ENCODE data around the gene NFE2L2.

Gene NFE2L2

DNA sequence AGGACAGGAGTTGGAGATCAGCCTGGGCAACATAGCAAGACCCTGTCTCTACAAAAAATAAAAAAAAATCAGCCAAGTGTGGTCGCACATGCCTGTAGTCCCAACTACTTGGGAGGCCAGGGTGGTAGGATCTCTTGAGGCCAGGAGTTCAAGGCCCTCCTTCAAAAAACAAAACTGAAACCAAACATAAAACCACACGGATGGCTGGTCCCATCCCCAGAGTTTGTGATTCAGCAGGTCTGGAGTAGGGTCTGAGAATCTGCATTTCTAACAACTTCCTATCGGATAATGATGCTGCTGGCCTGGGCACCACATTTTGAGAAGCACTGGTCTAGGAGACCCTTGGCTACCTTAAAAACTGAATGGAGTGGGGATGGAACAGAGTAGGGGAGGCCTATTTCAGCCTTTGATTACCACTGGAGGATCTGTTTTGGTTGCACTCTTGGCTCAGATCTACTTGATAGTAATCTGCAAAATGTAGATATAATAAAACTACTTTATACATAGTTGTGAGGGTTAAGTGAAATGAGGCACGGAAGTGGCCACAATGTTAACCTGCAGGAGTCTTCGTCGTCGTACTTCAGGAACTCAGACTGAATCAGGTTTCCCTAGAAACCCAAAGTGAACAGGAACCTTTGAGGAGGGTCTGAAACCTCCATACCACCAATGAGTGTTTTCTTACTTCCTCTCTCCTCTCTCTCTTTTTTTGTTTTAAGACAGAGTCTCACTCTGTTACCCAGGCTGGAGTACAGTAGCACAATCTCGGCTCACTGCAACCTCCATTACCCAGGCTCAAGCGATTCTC, 25.5 kb upstream of the NFE2L2 start:
- no peak for DNase-seq (ENCODE audit: low read depth)

DNA sequence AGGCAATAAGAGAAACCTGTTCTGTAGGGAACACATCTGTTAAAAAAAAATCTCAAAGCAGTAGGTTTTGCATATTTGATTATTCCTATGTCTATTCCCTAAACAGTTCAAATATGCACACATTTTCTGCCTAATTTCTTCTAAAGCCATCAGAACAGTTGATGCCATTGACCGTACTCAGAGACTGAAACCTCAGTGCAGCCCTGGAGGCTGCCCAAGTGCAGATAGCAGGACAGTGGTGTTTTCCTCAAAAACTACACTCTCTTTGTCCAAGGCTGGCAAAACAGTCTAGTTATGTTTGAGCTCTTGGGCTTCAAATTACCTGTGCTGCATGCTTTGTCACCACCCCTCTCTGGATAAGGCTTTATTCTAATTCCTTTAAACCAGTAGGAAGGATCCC, 23.3 kb upstream of the NFE2L2 start:
- in situ Hi-C loops (cut with HindIII; ENCODE audit: low sequenced_read_pairs), result no loop called here
- no peak overlapping the region for H3K4me3 ChIP-seq (ENCODE audit: low read depth, low read length)
- TF ChIP-seq, protein P1, sequence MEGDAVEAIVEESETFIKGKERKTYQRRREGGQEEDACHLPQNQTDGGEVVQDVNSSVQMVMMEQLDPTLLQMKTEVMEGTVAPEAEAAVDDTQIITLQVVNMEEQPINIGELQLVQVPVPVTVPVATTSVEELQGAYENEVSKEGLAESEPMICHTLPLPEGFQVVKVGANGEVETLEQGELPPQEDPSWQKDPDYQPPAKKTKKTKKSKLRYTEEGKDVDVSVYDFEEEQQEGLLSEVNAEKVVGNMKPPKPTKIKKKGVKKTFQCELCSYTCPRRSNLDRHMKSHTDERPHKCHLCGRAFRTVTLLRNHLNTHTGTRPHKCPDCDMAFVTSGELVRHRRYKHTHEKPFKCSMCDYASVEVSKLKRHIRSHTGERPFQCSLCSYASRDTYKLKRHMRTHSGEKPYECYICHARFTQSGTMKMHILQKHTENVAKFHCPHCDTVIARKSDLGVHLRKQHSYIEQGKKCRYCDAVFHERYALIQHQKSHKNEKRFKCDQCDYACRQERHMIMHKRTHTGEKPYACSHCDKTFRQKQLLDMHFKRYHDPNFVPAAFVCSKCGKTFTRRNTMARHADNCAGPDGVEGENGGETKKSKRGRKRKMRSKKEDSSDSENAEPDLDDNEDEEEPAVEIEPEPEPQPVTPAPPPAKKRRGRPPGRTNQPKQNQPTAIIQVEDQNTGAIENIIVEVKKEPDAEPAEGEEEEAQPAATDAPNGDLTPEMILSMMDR (IDR thresholded peaks at IDR 0.05; ENCODE audit: low read depth, low read length, missing control alignments), result no peak
- DNase-seq (ENCODE audit: low read depth), result no peak

More for the DNA sequence above, 25.5 kb upstream of the NFE2L2 start:
- in situ Hi-C loops (cut with HindIII; ENCODE audit: low sequenced_read_pairs), result no loop called here
- H3K4me3 ChIP-seq (ENCODE audit: low read depth, low read length), result no peak overlapping the region
- TF ChIP-seq, protein P1 (IDR thresholded peaks at IDR 0.05; ENCODE audit: low read depth, low read length, missing control alignments), result no peak

DNA sequence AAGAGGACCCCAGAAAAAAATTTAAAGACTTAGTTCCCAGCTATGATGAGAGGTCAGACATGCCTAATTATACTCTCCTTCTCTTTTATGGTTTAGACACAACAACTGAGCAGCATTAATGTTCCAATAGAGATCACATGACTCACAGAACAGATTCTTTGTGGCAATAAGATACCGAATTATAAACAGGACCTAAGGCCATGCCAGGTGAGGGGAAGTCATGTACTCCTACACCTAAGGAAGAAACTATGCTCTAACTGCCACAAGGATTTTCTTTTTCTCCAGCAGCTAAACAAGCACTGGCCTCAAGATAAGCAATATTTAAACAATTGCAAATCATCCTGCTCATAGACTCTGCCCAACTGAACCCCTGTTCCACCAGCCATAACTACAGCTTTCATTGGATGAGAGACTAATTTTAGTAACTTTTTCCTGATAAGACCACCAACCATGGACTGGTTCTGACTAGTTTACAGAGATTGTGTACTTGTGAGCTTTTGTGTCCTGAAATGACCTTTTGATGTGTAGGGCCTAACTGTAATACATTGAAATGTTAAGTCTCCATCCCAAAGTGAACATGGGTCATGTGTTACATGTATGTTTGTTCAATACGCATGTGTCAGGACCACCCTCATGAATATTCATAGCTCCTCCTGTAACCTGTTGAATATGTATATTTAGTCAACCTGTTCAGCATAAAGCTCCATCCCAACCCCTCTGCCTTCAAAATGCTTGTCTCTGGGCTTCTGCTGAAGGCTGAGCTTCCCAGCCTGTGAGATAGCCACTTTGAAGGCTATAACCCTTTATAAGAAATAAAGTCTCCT, 21.6 kb upstream of the NFE2L2 start:
- H3K4me3 ChIP-seq (ENCODE audit: low read depth, low read length), result no peak overlapping the region
- TF ChIP-seq, protein P1 (IDR thresholded peaks at IDR 0.05; ENCODE audit: low read depth, low read length, missing control alignments), result no peak
- in situ Hi-C loops (cut with HindIII; ENCODE audit: low sequenced_read_pairs), result no loop called here
- DNase-seq (ENCODE audit: low read depth), result no peak

DNA sequence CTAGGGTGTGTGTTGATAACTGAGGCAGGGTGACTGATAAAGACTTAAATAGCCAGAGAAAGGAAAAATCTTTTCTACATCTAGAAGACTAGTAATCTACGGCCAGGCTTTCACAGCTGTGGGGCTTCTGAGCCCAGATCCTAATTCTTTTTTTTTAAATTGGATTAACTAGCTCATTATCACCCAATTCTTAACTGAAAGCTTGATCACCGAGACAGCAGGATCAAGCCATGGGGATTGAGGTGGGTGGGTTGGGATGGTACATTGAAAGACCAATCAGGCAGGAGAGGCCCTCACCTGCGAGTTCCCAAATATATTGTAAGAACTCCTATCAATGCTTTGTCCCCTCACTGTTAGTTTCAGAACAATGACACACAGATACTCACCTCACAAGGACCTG, 20.0 kb upstream of the NFE2L2 start:
- in situ Hi-C loops (cut with HindIII; ENCODE audit: low sequenced_read_pairs), result no loop called here
- DNase-seq (ENCODE audit: low read depth), result no peak
- TF ChIP-seq, protein P1 (IDR thresholded peaks at IDR 0.05; ENCODE audit: low read depth, low read length, missing control alignments), result no peak
- H3K4me3 ChIP-seq (ENCODE audit: low read depth, low read length), result no peak overlapping the region

DNA sequence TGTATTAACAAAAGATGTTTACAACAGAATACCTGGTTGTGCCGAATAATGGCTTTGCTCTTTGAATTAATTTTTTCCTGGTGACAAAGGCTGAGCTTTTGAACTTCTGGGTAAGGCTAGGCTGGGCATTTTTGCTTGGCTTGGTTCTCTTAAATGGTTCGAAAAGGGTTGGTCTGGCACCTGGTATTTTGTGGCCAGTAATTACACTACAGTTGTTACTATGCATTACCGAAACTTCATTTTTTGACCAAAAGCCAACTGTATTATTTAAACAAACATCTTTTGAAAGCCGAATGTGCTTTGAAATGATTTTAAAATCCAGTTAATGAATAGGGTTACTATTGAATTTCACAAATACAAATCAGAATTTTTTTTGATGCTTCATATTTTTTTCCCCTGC, 19.4 kb upstream of the NFE2L2 start:
- no peak for DNase-seq (ENCODE audit: low read depth)
- TF ChIP-seq, protein P1 (IDR thresholded peaks at IDR 0.05; ENCODE audit: low read depth, low read length, missing control alignments), result no peak
- in situ Hi-C loops (cut with HindIII; ENCODE audit: low sequenced_read_pairs), result no loop called here
- H3K4me3 ChIP-seq (ENCODE audit: low read depth, low read length), result no peak overlapping the region

DNA sequence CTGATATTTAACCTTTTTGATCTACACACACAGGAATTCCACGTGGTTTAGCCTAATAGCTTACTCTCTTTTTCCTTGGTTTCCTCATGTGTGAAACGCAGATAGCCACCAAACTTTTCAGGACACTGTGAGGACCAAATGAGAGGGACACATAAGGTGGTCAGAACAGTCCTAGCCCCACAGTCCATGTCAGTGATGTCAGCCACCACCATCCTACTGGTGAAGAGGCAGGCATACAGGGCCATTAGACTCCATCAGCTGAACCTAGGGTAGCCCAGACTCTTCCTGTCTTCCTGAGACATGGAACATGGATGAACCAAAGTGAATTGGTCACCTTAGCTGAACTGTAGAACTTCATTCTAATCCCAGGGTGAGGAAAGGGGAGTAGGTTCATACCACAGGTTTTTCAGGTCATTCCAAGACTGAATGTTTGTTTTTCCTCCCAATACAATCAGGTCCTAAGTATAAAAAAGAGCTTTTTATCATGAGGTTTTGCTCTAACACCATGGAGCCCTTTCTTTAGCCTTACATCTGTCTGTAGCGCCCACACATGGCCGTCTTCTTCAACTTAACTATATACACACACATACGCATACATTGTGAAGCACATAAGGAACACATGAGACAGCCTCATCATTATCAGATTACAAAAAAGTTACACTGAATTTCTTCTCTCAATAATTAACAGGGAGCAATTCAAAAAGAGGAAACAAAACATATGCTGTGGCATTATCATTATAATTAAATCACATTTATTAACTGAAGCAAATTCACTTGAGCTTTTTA, 18.5 kb upstream of the NFE2L2 start:
- TF ChIP-seq, protein P1 (IDR thresholded peaks at IDR 0.05; ENCODE audit: low read depth, low read length, missing control alignments), result no peak
- DNase-seq (ENCODE audit: low read depth), result no peak
- in situ Hi-C loops (cut with HindIII; ENCODE audit: low sequenced_read_pairs), result no loop called here
- no peak overlapping the region for H3K4me3 ChIP-seq (ENCODE audit: low read depth, low read length)
